HG02759 (cell line): ENCODE results near the gene VEGFA.

Source experiments
- ATAC-seq: cut with Tn5 transposase; IDR thresholded peaks from one replicate; pipeline ENCODE4 v1.9.1; 2021; ENCODE audit warnings: mild to moderate bottlenecking, moderate library complexity; ENCODE audit not compliant: unreplicated experiment

VEGFA gene

GRCh38 chr6:43784049-43784855 lies 14.2 kb downstream of the VEGFA start:
- no peak for ATAC-seq

- no peak for ATAC-seq
Observed at GRCh38 chr6:43785220-43785752, 15.3 kb downstream of the VEGFA start.

- ATAC-seq: no peak
Observed at GRCh38 chr6:43785904-43786303, 15.9 kb downstream of the VEGFA start.

DNA sequence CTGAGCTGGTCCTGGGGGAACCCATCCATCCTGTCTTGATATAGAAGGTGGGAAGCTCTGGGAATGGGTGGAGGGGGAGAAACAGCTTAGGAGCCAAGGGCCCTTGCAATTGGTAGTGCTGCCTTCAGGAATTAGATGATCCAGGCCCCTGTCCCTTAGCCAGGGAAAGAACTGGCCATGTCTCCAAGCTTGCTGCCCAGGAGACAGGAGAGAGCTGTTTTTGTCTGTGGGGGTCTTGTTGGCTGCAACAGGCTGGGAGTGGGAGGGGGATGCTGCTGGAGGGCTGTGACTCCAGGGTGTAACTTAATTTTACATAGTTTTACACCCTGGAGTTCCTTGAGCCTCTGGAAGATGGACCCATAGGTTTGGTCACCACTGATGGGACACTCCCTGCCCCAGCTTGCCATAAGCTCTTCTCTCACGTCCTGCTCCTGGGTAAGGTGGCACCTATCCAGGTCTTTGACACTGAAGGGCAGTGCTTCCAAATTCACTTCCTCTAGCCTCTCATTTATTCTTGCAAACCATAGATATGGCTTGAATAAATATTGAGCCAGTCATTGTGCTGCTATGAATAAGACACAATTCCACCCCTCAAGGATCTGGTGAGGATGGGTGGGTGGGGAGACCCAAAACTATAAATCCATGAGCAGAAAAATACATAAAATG lies 16.8 kb downstream of the VEGFA start:
- no peak for ATAC-seq

- no peak for ATAC-seq
Observed at GRCh38 chr6:43788301-43788700, 18.3 kb downstream of the VEGFA start.

GRCh38 chr6:43789447-43789846 lies 19.4 kb downstream of the VEGFA start:
- ATAC-seq: no peak

- no peak for ATAC-seq
Observed at GRCh38 chr6:43790031-43790430, 20.0 kb downstream of the VEGFA start.

GRCh38 chr6:43791745-43792422 lies 21.9 kb downstream of the VEGFA start:
- ATAC-seq: no peak

GRCh38 chr6:43793154-43793874 lies 23.3 kb downstream of the VEGFA start:
- ATAC-seq: no peak

- ATAC-seq: no peak
Observed at GRCh38 chr6:43793875-43794242, 23.8 kb downstream of the VEGFA start.

DNA sequence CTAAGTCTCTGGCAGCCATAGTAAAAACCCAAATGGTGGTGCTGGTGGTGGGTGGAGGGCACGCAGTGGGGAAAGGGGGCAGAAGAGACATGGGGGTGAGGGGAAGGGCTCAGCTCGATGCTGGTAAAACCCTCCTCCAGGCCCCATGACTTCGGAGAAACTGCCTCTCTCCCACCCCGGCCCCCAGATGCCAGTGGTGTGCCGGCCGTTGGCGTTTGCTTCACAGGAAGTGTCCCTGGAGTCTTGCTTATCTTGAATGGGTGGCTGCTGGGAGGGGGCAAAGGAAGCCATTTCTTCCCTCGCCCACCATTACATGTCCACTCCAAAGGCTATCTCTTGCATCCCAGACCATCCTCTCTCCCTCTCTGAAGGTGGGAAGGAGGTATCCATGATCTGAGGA lies 25.4 kb downstream of the VEGFA start:
- ATAC-seq: no peak

DNA sequence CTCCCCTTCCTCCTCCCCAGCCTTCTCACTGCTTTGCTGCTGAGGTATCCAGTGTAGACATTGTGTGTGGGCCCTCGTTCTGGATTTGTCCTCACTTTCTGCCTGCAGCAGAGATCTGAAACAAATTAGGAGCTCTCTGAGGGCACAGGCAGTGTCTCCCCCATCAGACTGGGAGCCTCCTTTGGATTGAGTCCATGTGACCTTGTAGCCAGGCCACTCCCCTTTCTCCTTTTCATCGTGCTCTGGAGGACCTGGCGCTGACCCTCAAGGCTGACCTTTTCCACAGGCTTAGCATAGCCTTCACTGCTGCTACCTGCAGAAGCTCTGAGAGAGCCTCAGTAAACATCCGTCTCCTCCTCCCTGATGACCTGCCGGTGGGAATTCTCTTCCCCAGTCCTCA lies 26.2 kb downstream of the VEGFA start:
- no peak for ATAC-seq

DNA sequence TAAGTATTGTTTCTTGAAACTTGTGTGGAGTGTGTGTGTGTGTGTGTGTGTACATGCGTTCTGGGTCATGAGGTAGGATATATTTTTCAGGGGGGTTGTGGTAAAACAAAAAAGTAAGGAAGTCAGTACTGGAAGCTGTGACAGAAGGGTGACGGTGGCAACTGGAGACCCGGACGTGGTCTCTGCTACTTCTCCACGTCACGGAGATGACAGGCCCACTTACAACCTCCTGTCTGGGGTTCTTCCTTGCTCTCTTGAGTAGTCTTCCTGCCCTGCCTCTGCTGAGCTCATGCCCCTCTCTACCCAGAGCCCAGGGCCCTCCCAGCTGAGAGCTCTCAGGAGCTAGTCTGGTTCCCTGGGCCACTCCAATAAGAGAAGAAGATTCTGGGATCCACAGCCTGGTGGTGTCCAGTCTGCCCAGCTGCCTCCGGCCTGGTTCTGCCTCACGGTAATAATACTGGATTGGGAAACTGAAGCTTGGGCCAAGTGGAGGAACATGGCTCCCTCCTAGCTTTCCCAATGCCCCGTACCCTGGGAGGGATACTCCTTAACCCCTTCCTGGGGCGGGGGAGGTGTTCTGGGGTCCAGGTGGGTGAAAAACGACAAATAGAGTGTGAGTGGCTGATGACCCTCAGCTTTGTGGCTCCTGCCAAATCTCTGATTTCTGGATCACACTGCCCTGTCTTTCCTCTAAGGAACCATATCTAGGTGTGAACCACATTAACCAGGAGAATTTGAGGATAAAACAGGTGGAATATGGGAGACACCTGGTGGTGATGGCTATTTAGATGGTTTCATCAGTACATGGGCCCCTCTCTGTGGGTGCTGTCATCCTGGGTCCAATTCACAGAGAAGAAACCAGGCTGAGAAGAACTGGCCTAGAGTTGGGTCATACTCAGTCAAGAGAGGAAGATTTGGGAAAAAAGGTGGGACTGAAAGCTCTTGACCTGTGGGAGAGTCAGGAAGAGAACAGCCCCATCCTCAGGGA lies 27.2 kb downstream of the VEGFA start:
- ATAC-seq: no peak

DNA sequence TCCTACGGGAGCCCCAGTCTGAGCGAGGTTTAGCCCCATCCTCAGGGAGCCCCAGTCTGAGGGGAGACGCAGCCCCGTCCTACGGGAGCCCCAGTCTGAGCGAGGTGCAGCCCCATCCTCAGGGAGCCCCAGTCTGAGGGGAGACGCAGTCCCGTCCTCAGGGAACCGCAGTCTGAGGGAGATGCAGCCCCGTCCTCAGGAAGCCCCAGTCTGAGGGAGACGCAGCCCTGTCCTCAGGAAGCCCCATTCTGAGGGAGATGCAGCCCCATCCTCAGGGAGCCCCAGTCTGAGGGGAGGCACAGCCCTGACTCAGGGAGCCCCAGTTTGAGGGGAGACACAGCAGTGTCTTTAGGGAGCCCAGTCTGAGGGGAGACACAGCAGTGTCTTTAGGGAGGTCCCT lies 27.9 kb downstream of the VEGFA start:
- no peak for ATAC-seq

- ATAC-seq: peak; percentile 74
Observed at GRCh38 chr6:43798688-43799444, 28.9 kb downstream of the VEGFA start.

GRCh38 chr6:43799551-43800297 lies 29.7 kb downstream of the VEGFA start:
- ATAC-seq: no peak

GRCh38 chr6:43800298-43800623 lies 30.2 kb downstream of the VEGFA start:
- no peak for ATAC-seq

- ATAC-seq: no peak
Observed at GRCh38 chr6:43800746-43801494, 30.9 kb downstream of the VEGFA start.
